Measurements from ENCODE around the gene ST8SIA2. TPM values are rescaled to one million over a fixed set of nuclear protein-coding genes. Genes with fewer than 3 reads are reported as not detected.

Gene ST8SIA2
- total and polyA plus RNA-seq, 10 of the 15 experiments (the other 5 are each of a cell fraction or from before 2014, with no cell fraction given) = not detected

GRCh38 chr15:92466834-92467233 is 73.2 kb downstream of the ST8SIA2 start:
- no peak for ATAC-seq
- no TSS peak for BruUV-seq (replicated peaks)
- Histone ChIP-seq H3K4me3 (no peak overlapping the region), H3K27ac (ENCODE audit: control insufficient read depth, insufficient read depth) (no peak overlapping the region), H3K36me3 (ENCODE audit: control insufficient read depth in 2 of 2, insufficient read depth in 2 of 2, low read length in 1 of 2) (no peaks in the 10 kb centered on the region), H3K27me3 (replicated peaks in 1 of 2; ENCODE audit: control insufficient read depth in 2 of 2, insufficient read depth in 2 of 2, low read length in 1 of 2) (peaks cover 0 to 1% of the 10 kb centered on the region in 2 experiments; a peak in 2 of 4 replicates), H4K20me1 (ENCODE audit: control insufficient read depth, insufficient read depth) (no peaks in the 10 kb centered on the region), H3K9me3 (replicated peaks; ENCODE audit: control insufficient read depth, insufficient read depth, low read length) (no peaks in the 10 kb centered on the region), H3K4me1 (ENCODE audit: control insufficient read depth, insufficient read depth, low read length) (no peaks in the 10 kb centered on the region), H3K79me2 (ENCODE audit: control insufficient read depth, insufficient read depth, low read length) (no peaks in the 10 kb centered on the region), H3K9ac (ENCODE audit: control insufficient read depth, insufficient read depth, low read length) (no peak overlapping the region), H2AFZ (ENCODE audit: control insufficient read depth, low read depth, low read length) (no peak overlapping the region), H3K4me2 (ENCODE audit: control insufficient read depth, insufficient read depth) (no peak overlapping the region)
- DNase-seq (ENCODE audit: low read depth, low spot score) = no peak
- in situ Hi-C loops (cut with MboI) = no loop called here
- POLR2A ChIA-PET = no interaction called here
- intact Hi-C loops (cut with micrococcal nuclease; ENCODE audit: unreplicated experiment) = no loop called here
- no peak for TF ChIP-seq CREB1 (IDR thresholded peaks at IDR 0.05; ENCODE audit: low read depth)
- no peak for TF ChIP-seq IRF5 (IDR thresholded peaks at IDR 0.05; ENCODE audit: borderline replicate concordance)
- no peak for TF ChIP-seq ATF2 (IDR thresholded peaks at IDR 0.05; ENCODE audit: low read length)
- SMC1A ChIA-PET (ENCODE audit: uncharacterized antibody, unreplicated experiment) = no interaction called here
- CTCF ChIA-PET = no interaction called here
- WGBS (ENCODE audit: insufficient coverage, insufficient replicate concordance, low lambda C conversion rate, missing lambda C conversion rate) = 41% methylated on average over 8 of the region's 8 CpGs
- FAIRE-seq = no peak
- RAD21 ChIA-PET (ENCODE audit: unreplicated experiment) = no interaction called here

- H2AFZ ChIP-seq (ENCODE audit: control insufficient read depth, low read depth, low read length) = no peak overlapping the region
- ATAC-seq = no peak
- H3K27me3 ChIP-seq (replicated peaks in 1 of 2; ENCODE audit: control insufficient read depth in 2 of 2, insufficient read depth in 2 of 2, low read length in 1 of 2) = no peaks in the 10 kb centered on the region; a peak in 2 of 4 replicates
- RAD21 ChIA-PET (ENCODE audit: unreplicated experiment) = no interaction called here
- WGBS (ENCODE audit: insufficient coverage, insufficient replicate concordance, low lambda C conversion rate, missing lambda C conversion rate) = 21% methylated on average over 11 of the region's 11 CpGs
- no peak overlapping the region for H3K27ac ChIP-seq (ENCODE audit: control insufficient read depth, insufficient read depth)
- in situ Hi-C loops (cut with MboI) (no loop called here), intact Hi-C loops (cut with micrococcal nuclease; ENCODE audit: unreplicated experiment) (no loop called here)
- no peaks in the 10 kb centered on the region for H3K4me1 ChIP-seq (ENCODE audit: control insufficient read depth, insufficient read depth, low read length)
- no peak overlapping the region for H3K9ac ChIP-seq (ENCODE audit: control insufficient read depth, insufficient read depth, low read length)
- POLR2A ChIA-PET = no interaction called here
- SMC1A ChIA-PET (ENCODE audit: uncharacterized antibody, unreplicated experiment) = no interaction called here
- BruUV-seq (replicated peaks) = no TSS peak
- no peaks in the 10 kb centered on the region for H3K9me3 ChIP-seq (replicated peaks; ENCODE audit: control insufficient read depth, insufficient read depth, low read length)
- H3K36me3 ChIP-seq (ENCODE audit: control insufficient read depth in 2 of 2, insufficient read depth in 2 of 2, low read length in 1 of 2) = no peaks in the 10 kb centered on the region
- no peaks in the 10 kb centered on the region for H3K79me2 ChIP-seq (ENCODE audit: control insufficient read depth, insufficient read depth, low read length)
- H3K4me2 ChIP-seq (ENCODE audit: control insufficient read depth, insufficient read depth) = no peak overlapping the region
- H4K20me1 ChIP-seq (ENCODE audit: control insufficient read depth, insufficient read depth) = no peaks in the 10 kb centered on the region
- no peak for DNase-seq (ENCODE audit: low read depth, low spot score)
- CTCF ChIA-PET = no interaction called here
- FAIRE-seq = no peak
- H3K4me3 ChIP-seq = no peak overlapping the region
- TF ChIP-seq NR2C1 (IDR thresholded peaks at IDR 0.05) = no peak
- no peak for TF ChIP-seq DPF2 (IDR thresholded peaks at IDR 0.05)
- no peak for TF ChIP-seq FOXM1 (IDR thresholded peaks at IDR 0.05; ENCODE audit: low read depth, low read length)
- TF ChIP-seq POLR2AphosphoS5 (IDR thresholded peaks at IDR 0.05; ENCODE audit: low read length) = no peak
- TF ChIP-seq TBL1XR1 (IDR thresholded peaks at IDR 0.05; ENCODE audit: low read depth, low read length) = no peak
- TF ChIP-seq MXI1 (IDR thresholded peaks at IDR 0.05; ENCODE audit: low read depth, low read length) = no peak
- TF ChIP-seq ZNF24 (IDR thresholded peaks at IDR 0.05) = no peak
- no peak for TF ChIP-seq MYC (IDR thresholded peaks at IDR 0.05; ENCODE audit: insufficient read depth, insufficient read length, insufficient replicate concordance, low read length, severe bottlenecking)
- TF ChIP-seq ZBTB4 (CRISPR knock-in tag; IDR thresholded peaks at IDR 0.05) = no peak
- no peak for TF ChIP-seq NBN (IDR thresholded peaks at IDR 0.05)
- TF ChIP-seq RELA (IDR thresholded peaks at IDR 0.05; ENCODE audit: borderline replicate concordance, partially characterized antibody) = no peak
These were observed 73.6 kb downstream of the ST8SIA2 start for GRCh38 chr15:92467245-92467644.
